Rectal smooth muscle tissue (tissue), 1 donor: ENCODE data around the gene TAF4.

Experiments used
- H3K27ac ChIP-seq: one replicate; pipeline ENCODE4 v1.7.0; 2013; ENCODE audit warnings: low read depth, low read length, inconsistent platforms
- H3K27me3 ChIP-seq: one replicate; pipeline ENCODE4 v1.7.0; 2013; ENCODE audit warnings: low read length; ENCODE audit not compliant: control insufficient read depth, insufficient read depth
- H3K36me3 ChIP-seq: one replicate; pipeline ENCODE4 v1.7.0; 2013; ENCODE audit warnings: low read length; ENCODE audit not compliant: control insufficient read depth, insufficient read depth
- H3K4me1 ChIP-seq: one replicate; pipeline ENCODE4 v1.7.0; 2013; ENCODE audit warnings: low read length; ENCODE audit not compliant: control insufficient read depth, insufficient read depth
- H3K4me3 ChIP-seq: one replicate; pipeline ENCODE4 v1.7.0; 2013; ENCODE audit warnings: low read length
- H3K9ac ChIP-seq: one replicate; pipeline ENCODE4 v1.7.0; 2013; ENCODE audit warnings: low read length

Gene TAF4

GRCh38 chr20:62065674-62066338 lies at the start of gene TAF4:
Gene TAF4 (minus strand): TSS chr20:62065881. CDS start chr20:62065810, 71 bp downstream.
- Histone ChIP-seq H3K4me1 (peaks cover 15% of the 10 kb centered on the region), H3K27me3 (no peaks in the 10 kb centered on the region), H3K4me3 (peak within 1 kb of the TSS; percentile 78), H3K9ac (peak within 1 kb of the TSS; percentile 72), H3K36me3 (peaks cover 2% of the 10 kb centered on the region), H3K27ac (peak within 1 kb of the TSS; percentile 81)

- no peak overlapping the region for H3K9ac ChIP-seq
- no peak overlapping the region for H3K27ac ChIP-seq
- H3K36me3 ChIP-seq: no peaks in the 10 kb centered on the region
- H3K27me3 ChIP-seq: no peaks in the 10 kb centered on the region
- H3K4me1 ChIP-seq: no peaks in the 10 kb centered on the region
- no peak overlapping the region for H3K4me3 ChIP-seq
These were observed 49.2 kb upstream of the TAF4 start for GRCh38 chr20:62114894-62115293.

GRCh38 chr20:62112368-62112767 lies 46.7 kb upstream of the TAF4 start:
- H3K4me3 ChIP-seq: no peak overlapping the region
- no peaks in the 10 kb centered on the region for H3K4me1 ChIP-seq
- H3K27me3 ChIP-seq: no peaks in the 10 kb centered on the region
- H3K36me3 ChIP-seq: no peaks in the 10 kb centered on the region
- H3K9ac ChIP-seq: no peak overlapping the region
- H3K27ac ChIP-seq: no peak overlapping the region

- no peak overlapping the region for H3K27ac ChIP-seq
- H3K36me3 ChIP-seq: no peaks in the 10 kb centered on the region
- no peak overlapping the region for H3K4me3 ChIP-seq
- no peaks in the 10 kb centered on the region for H3K4me1 ChIP-seq
- H3K9ac ChIP-seq: no peak overlapping the region
- H3K27me3 ChIP-seq: no peaks in the 10 kb centered on the region
These were observed 45.5 kb upstream of the TAF4 start for GRCh38 chr20:62111148-62111547.

GRCh38 chr20:62105592-62105991 lies 39.9 kb upstream of the TAF4 start:
- Histone ChIP-seq H3K9ac (no peak overlapping the region), H3K27me3 (peaks cover 4% of the 10 kb centered on the region), H3K27ac (no peak overlapping the region), H3K4me3 (no peak overlapping the region), H3K4me1 (peaks cover 4% of the 10 kb centered on the region), H3K36me3 (no peaks in the 10 kb centered on the region)

- Histone ChIP-seq H3K4me1 (peaks cover 4% of the 10 kb centered on the region), H3K27ac (peak overlapping the region; percentile 63), H3K9ac (no peak overlapping the region), H3K36me3 (no peaks in the 10 kb centered on the region), H3K27me3 (peaks cover 4% of the 10 kb centered on the region), H3K4me3 (peak overlapping the region; percentile 16)
These were observed 39.2 kb upstream of the TAF4 start for GRCh38 chr20:62104791-62105345.

- no peak overlapping the region for H3K27ac ChIP-seq
- no peak overlapping the region for H3K9ac ChIP-seq
- H3K27me3 ChIP-seq: peaks cover 4% of the 10 kb centered on the region
- peaks cover 4% of the 10 kb centered on the region for H3K4me1 ChIP-seq
- H3K36me3 ChIP-seq: no peaks in the 10 kb centered on the region
- no peak overlapping the region for H3K4me3 ChIP-seq
These were observed 38.6 kb upstream of the TAF4 start for GRCh38 chr20:62104234-62104789.

GRCh38 chr20:62103508-62104233 lies 38.0 kb upstream of the TAF4 start:
- peaks cover 4% of the 10 kb centered on the region for H3K4me1 ChIP-seq
- peaks cover 4% of the 10 kb centered on the region for H3K27me3 ChIP-seq
- no peaks in the 10 kb centered on the region for H3K36me3 ChIP-seq
- H3K27ac ChIP-seq: no peak overlapping the region
- H3K4me3 ChIP-seq: no peak overlapping the region
- H3K9ac ChIP-seq: no peak overlapping the region

GRCh38 chr20:62101078-62101477 lies 35.4 kb upstream of the TAF4 start:
- Histone ChIP-seq H3K4me1 (peaks cover 4% of the 10 kb centered on the region), H3K4me3 (no peak overlapping the region), H3K36me3 (no peaks in the 10 kb centered on the region), H3K9ac (no peak overlapping the region), H3K27ac (no peak overlapping the region), H3K27me3 (peaks cover 4% of the 10 kb centered on the region)

- no peaks in the 10 kb centered on the region for H3K27me3 ChIP-seq
- H3K27ac ChIP-seq: no peak overlapping the region
- no peaks in the 10 kb centered on the region for H3K36me3 ChIP-seq
- H3K9ac ChIP-seq: no peak overlapping the region
- H3K4me3 ChIP-seq: no peak overlapping the region
- H3K4me1 ChIP-seq: no peaks in the 10 kb centered on the region
These were observed 32.3 kb upstream of the TAF4 start for GRCh38 chr20:62097881-62098407.

- H3K36me3 ChIP-seq: no peaks in the 10 kb centered on the region
- no peak overlapping the region for H3K27ac ChIP-seq
- H3K9ac ChIP-seq: no peak overlapping the region
- no peaks in the 10 kb centered on the region for H3K27me3 ChIP-seq
- no peak overlapping the region for H3K4me3 ChIP-seq
- H3K4me1 ChIP-seq: no peaks in the 10 kb centered on the region
These were observed 31.0 kb upstream of the TAF4 start for GRCh38 chr20:62096421-62097380.
